ENCODE measurements around the gene DHRS7. TPM values are rescaled to one million over a fixed set of nuclear protein-coding genes. Genes with fewer than 3 reads are reported as not detected.

The DHRS7 gene
- total RNA-seq, 2 donors from 2014 or later: 32.9 to 46.2 TPM

DNA sequence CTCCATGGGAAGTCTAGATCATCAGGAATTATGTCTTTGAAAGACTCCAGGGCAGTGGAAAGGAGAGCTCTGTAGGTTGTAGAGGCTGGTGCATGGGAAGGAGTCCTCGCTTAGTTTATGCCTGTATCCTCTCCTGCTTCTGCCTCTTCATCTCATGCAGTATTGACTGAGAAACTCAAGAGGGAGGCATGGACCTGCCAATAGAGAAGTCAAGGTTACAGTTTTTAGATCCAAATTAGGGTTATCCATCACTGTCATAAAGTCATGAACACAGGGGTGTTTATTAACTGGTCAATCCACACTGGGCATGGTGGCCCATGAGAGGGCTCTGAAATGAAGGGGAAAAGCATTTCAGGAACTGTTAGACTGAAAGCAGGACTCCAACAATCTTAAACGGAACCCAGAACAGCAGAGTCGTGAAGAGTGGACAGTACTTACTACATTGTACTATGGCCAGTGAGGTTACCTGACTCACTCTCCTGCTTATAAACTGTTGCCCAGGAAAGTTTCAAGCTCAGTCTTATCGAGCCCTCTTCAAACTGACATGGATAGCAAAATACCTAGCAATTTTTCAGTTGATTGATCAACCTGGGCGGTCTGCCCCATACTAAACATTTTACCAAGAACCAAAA, 30.1 kb upstream of the DHRS7 start:
- H3K36me3 Mint-ChIP-seq: peaks cover 14 to 20% of the 10 kb centered on the region in 2 donors
- peak in 1 of 2 donors; percentile 13 for ATAC-seq
- no peak for DNase-seq (ENCODE audit: low spot score in 2 of 2)
- no peak overlapping the region for H3K27ac Mint-ChIP-seq
- H3K9me3 Mint-ChIP-seq: peaks cover 16 to 20% of the 10 kb centered on the region in 2 donors

DNA sequence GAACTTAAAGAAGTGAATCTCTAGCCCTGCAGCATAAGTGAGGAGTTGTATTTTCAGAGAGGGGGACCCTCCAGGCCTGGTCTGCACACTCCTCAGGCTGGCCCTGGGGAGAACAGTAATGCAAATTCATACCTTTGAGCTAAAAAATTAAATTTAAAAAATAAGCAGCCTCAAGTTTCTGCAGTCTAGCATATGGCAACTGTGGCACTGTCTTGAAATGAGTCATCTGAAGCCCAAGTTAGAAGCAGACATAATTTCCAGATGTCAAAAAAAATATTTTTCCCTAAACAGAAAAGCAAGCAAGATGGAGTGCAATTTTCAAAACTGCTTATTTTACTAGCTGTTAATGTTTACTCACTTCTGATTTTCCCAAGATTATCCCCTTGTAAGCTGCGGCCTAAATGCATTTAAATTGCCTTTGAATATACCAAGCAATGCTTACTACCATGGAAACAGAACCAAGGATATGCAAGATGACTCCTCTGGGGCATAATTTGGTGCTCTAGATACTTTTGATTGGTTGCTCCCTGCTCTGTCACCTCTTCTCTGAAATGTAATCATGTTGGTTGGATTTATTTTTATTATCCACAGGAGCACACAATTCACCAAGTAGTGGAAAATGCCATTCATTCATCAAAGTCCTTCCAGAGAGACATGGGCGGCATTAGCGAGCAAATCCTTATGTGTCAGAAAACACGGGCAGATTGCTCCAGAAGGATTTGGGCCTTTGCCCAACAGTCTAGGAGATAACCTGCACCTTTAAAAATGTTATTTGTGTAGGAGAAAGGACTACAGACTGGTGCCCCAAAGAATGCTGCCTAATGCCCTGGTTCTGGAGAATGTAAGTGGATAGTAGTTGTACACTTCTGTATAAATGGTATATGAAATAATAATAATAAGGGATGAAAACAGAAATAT, 25.0 kb upstream of the DHRS7 start:
- no peak for ATAC-seq
- Mint-ChIP-seq H3K36me3 (no peaks in the 10 kb centered on the region), H3K9me3 (no peaks in the 10 kb centered on the region), H3K27ac (no peak overlapping the region)
- DNase-seq (ENCODE audit: low spot score in 2 of 2): no peak

DNA sequence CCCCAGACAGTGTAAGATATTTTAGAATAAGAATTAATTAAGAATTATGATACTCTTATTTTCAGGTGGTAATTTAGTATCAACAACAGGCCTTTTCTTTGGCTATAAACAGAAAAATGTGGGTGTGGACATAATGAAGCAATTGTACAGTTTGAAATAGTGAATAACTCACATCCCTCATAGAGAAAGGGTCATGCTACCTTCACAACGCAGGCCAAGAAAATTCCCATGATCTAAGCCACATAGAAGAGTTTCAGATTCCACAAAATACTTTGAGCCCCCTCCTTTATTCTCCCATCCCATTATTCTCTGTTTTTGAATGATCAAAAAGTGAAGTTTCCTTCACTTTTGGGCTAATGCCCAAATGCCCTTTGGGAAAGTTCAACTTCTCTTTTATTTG, 23.5 kb upstream of the DHRS7 start:
- Mint-ChIP-seq H3K9me3 (no peaks in the 10 kb centered on the region), H3K27ac (no peak overlapping the region), H3K36me3 (no peaks in the 10 kb centered on the region)
- no peak for ATAC-seq
- DNase-seq (ENCODE audit: low spot score in 2 of 2): no peak

DNA sequence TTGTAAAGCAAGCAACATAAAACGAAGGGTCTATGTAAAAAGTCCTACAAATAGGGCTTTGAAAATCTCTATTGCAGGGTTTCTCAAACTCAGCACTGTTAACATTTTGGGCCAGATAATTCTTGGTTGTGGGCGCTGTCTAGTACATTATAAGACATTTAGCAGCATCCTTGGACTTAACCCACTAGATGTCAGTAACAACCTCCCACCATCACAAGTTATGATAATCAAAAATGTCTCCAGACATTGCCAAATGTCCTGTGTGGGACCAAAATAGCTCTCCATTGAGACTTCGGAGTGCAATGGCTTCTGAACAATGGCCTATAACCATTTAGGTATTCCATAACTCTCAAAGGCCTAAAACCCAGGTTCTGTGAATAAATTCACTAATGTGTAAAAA, 22.9 kb upstream of the DHRS7 start:
- no peaks in the 10 kb centered on the region for H3K9me3 Mint-ChIP-seq

DNA sequence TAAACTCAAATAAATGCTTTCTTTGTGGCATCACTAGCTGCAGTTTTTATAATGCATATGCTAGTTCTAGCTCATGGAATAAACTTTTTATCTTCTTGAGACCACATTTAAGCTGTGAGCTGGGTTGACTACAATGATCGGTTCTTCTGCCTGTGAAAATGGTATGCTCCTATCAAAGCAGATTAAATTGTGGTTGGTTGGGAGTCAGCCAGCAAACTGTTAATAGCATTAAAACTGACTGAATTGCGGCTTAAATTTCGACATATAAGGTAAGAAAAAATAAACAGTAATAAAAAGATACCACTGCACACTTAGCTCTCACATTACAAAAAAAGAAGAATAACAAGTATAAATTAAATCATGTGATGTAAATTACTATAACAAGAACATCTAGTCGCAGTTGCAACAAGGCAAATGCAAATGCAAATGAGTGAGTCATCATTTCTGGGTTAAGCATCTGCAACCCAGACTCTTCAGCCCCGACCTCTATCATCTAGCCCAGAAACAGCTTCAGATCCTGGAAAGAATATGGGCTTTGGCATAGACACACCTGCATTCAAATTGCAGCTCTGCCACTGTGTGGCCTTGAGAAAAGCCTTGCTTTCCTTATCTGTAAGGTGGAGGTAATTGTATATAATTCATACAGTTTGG, 19.8 kb upstream of the DHRS7 start:
- peaks cover 0 to 4% of the 10 kb centered on the region in 2 donors for H3K9me3 Mint-ChIP-seq

More for the DNA sequence above, 22.9 kb upstream of the DHRS7 start:
- DNase-seq (ENCODE audit: low spot score in 2 of 2): no peak
- ATAC-seq: no peak
- H3K36me3 Mint-ChIP-seq: no peaks in the 10 kb centered on the region
- H3K27ac Mint-ChIP-seq: no peak overlapping the region

DNA sequence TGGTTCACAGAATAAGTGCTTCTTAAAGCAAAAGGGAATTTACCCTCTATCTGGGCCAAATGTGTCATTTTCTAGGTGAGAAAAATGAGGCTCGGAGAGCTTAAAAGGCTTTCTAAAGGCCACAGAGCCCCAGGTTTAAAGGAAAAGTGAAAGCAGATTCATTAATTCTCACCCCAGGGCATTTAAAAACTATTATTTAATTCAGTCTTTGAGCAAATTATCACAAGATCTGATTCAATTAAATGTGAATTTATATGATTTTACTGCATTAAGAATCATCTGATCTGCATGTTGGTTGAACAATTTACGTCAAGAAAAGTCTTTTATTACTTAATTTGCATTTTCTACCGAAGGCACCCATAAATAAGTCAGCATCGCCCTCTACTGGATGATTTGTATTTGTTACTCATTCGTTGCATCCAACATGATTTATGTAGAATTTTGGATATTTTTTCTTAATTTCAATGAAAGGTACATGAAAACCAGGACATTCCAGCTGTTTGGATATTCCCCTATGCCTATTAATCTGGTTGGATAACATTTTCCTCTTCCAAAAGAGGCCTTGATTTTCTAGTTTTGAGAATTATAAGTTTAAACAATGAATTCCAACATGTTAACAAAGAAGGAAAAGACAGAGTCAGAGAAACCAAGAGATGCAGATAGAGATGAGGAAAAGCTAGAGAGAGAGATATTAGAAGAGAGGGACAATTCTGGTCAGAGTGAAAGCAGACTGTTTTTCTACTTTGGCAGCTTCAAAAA, 19.1 kb upstream of the DHRS7 start:
- peak overlapping the region; percentile 66 to 88 for H3K27ac Mint-ChIP-seq
- peak; percentile 72 to 88 for ATAC-seq
- H3K9me3 Mint-ChIP-seq: peaks cover 0 to 4% of the 10 kb centered on the region in 2 donors
- no peak for DNase-seq (ENCODE audit: low spot score in 2 of 2)
- no peaks in the 10 kb centered on the region for H3K36me3 Mint-ChIP-seq

More for the DNA sequence above, 19.8 kb upstream of the DHRS7 start:
- DNase-seq (ENCODE audit: low spot score in 2 of 2) (no peak), ATAC-seq (no peak)
- H3K27ac Mint-ChIP-seq: peak overlapping the region in 1 of 2 donors; percentile 88
- H3K36me3 Mint-ChIP-seq: no peaks in the 10 kb centered on the region

DNA sequence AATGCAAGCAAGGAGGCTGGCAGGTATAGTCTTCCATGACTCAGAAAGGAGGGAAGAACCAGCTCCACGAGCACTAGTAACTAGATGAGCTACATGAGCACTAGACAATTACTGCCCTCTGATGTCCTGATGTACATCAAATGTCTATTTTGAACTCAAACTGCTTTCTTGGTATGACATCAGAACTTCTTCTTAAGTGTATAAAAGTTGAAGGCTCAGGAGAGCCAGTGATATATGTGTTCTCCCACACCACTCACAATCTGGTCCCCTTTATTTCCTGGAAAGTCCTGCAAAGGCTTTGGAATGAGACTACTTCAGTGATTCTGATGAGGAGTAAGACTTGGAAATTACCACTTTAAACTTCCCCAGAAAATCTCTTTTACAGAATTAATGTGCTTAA, 18.5 kb upstream of the DHRS7 start:
- no peak for DNase-seq (ENCODE audit: low spot score in 2 of 2)
- peak; percentile 82 to 91 for ATAC-seq
- peaks cover 0 to 4% of the 10 kb centered on the region in 2 donors for H3K9me3 Mint-ChIP-seq
- H3K27ac Mint-ChIP-seq: peak overlapping the region; percentile 66 to 88
- H3K36me3 Mint-ChIP-seq: no peaks in the 10 kb centered on the region

DNA sequence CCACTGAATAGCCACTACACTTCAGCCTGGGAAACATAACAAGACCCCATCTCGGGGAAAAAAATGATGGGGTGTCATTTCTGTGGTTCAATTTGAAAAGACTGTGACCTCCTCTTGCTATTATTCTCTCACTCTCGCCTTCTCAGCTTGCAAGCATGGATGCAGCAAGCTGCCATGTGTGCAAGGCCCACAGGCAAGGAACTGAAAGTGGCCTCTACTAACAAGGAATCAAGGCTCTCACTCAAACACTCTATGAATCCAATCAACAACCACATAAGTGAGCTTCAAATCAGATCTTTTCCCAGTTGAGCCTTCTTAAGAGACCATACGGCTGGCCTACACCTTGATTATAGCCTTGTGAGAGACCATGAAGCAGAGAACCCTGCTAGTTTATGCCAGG, 17.9 kb upstream of the DHRS7 start:
- DNase-seq (ENCODE audit: low spot score in 2 of 2) (no peak), ATAC-seq (no peak)
- peak overlapping the region in 1 of 2 donors; percentile 88 for H3K27ac Mint-ChIP-seq
- peaks cover 0 to 4% of the 10 kb centered on the region in 2 donors for H3K9me3 Mint-ChIP-seq
- H3K36me3 Mint-ChIP-seq: no peaks in the 10 kb centered on the region

DNA sequence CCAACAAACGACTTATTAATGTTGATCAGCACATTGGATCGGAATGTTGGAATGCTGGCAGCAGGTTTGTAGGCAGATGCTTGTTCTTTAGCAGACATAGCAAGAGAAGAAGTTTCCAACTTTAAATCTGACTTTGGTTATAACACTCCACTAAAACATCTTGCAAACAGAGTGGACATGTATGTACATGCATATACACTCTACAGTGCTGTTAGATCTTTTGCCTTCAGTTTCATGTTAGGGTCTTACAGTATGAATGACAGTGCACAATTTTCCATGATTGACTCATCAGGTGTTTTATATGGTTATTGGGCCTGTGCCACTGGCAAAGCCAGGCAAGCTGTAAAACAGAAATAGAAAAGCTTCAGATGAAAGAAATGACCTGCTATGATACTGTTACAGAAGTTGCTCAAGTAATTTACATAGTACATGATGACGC, 14.3 kb upstream of the DHRS7 start:
- Mint-ChIP-seq H3K36me3 (no peaks in the 10 kb centered on the region), H3K27ac (no peak overlapping the region), H3K9me3 (peaks cover 0 to 4% of the 10 kb centered on the region in 2 donors)
- no peak for ATAC-seq
- no peak for DNase-seq (ENCODE audit: low spot score in 2 of 2)

DNA sequence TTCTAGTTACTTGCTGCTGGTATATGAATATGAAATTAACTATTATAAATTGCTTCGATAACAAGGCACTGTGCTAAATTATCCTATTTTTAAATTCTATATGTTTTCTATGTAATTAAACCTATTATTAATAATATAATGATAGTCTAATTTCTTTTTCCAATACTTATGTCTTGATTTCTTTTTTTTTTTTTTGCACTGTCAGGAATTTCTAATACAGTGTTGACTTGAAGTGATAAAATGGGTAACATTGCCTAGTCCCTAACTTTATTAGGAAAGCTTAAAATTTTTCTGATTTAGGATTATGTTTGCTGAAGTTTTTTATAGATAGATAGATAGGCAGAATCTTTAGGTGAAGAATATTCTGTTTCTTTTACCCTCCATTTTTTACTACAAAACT, 13.6 kb upstream of the DHRS7 start:
- ATAC-seq (no peak), DNase-seq (ENCODE audit: low spot score in 2 of 2) (no peak)
- peaks cover 0 to 4% of the 10 kb centered on the region in 2 donors for H3K9me3 Mint-ChIP-seq
- no peaks in the 10 kb centered on the region for H3K36me3 Mint-ChIP-seq
- H3K27ac Mint-ChIP-seq: no peak overlapping the region

DNA sequence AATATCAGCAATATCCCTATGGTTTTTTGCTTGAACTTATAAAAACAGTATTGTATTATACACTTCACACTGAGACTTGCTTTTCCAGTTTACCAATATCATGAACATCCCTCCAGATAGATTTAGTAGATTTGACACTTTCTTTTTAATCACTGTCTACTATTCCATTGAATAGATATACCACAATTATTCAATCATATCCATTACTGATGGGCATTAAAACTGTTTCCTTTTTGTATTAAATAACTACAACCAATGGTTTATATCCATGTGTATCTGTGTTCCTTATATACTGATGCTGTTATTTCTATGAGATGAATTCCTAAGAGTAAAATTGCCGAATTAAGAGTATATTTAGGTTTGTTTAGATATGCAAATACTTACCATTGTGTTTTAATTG, 13.0 kb upstream of the DHRS7 start:
- Mint-ChIP-seq H3K9me3 (peaks cover 0 to 4% of the 10 kb centered on the region in 2 donors), H3K36me3 (no peaks in the 10 kb centered on the region), H3K27ac (no peak overlapping the region)
- DNase-seq (ENCODE audit: low spot score in 2 of 2): no peak
- ATAC-seq: no peak

DNA sequence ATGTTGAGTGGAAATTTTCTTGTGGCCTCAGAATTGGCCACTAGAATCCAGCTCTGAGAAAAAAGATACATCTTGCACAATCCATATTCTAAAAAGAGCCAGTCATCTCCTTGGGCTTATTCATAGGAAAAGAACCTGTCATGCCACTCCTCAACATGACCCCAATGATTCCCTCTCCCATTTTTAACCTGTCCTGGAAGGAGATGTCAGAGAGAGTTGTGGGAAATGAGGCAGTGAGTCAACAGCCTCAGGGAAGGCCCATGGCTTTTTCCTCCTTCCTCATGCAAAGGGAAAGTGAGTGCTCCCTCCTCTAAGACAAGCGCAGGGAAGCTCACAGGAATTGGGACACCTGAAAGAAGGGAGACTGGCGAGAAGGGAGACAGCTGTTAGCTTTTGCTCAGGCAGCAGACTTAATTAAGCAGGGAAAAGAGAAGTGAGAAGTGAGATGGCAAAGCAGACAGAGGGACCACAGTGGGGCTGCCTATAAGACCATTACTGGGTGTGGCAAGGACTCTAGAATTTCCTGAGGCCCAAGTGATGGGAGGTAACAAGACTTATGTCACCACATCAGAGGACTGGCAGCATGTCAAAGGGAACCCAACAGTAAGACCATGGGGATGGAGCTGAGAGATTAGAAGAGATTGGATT, 10.2 kb upstream of the DHRS7 start:
- Mint-ChIP-seq H3K27ac (no peak overlapping the region), H3K36me3 (no peaks in the 10 kb centered on the region), H3K9me3 (peaks cover 0 to under 1% of the 10 kb centered on the region in 2 donors)
- ATAC-seq (no peak), DNase-seq (ENCODE audit: low spot score in 2 of 2) (no peak)

DNA sequence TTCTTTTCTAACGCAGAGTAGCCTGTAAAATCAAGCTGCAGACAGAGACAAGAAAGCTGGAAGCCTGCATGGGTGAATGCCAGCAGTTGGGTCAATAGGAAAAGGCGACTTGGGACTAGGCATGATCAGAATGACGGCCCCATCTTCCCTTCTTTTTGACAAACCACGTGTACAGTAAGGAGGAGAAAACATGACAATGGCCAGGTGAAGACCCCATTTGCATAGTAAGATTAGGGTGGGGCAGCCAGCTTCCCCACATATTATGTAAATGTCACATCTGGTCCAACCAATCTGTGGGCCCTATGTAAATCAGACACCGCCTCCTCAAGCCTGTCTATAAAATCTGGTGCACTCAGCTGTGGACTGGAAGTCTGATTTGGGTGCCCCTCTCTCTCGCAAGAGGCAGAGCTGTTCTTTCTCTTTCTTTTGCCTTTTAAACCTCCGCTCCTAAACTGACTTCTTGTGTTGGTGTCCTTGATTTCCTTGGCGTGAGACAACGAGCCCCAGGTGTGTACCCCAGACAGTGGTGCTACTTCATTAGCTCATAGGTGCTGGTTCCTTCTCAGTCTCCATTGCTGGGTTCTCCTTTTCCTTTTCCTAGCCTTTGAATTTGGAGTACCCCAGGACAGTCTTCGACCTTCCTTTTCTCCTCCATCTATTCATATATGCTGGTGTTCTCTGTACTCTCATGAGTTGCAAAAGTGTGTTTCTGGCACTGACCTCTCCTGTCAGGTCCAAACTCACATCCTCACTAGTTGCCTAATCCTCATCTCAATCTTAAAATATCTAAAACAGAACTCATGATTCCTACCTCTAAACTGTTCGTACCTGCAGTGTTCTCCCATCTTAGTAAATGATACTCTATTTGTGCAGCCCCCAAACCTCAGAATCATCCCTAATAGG, 9.4 kb upstream of the DHRS7 start:
- no peak overlapping the region for H3K27ac Mint-ChIP-seq
- H3K9me3 Mint-ChIP-seq: no peaks in the 10 kb centered on the region
- H3K36me3 Mint-ChIP-seq: no peaks in the 10 kb centered on the region
- no peak for DNase-seq (ENCODE audit: low spot score in 2 of 2)
- no peak for ATAC-seq

DNA sequence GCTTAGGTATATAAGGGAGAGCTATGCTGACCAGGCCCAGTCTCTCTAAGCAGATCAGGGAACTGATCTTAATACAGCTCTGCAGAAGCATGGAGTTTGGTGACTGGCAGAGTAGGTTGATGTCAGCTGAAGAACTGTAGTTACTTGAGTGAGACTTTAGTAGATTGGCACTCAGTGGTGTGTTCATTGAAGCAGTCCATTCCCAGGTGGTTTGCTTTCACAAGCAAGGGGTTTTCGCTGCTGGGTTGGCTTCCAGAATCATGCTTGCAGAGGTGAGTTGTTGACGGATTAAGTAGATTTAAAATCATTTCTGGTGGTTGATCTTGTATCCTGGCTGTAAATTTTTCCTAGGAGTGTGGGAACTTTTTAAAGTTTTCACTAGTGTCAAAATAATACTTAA, 6.5 kb upstream of the DHRS7 start:
- no peak for DNase-seq (ENCODE audit: low spot score in 2 of 2)
- no peak overlapping the region for H3K27ac Mint-ChIP-seq
- no peaks in the 10 kb centered on the region for H3K9me3 Mint-ChIP-seq
- ATAC-seq: no peak
- H3K36me3 Mint-ChIP-seq: no peaks in the 10 kb centered on the region

DNA sequence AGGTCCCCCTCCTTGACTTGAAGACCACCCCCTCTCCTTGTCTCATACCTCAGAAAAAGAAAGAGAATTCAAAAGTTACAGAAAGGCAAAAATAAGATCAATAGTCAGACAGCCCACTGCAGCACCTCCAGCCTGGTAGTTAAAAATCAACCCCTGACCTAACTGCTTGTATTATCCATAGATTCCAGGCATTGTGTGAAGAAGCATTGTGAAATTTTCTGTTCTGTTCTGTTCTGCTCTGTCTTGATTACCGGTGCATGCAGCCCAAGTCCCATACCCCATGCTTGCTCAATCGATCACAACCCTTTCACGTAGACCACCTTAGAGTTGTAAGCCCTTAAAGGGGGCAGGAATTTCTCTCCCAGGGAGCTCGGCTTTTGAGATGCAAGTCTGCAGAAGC, 5.8 kb upstream of the DHRS7 start:
- Mint-ChIP-seq H3K36me3 (no peaks in the 10 kb centered on the region), H3K27ac (no peak overlapping the region), H3K9me3 (no peaks in the 10 kb centered on the region)
- ATAC-seq (no peak), DNase-seq (ENCODE audit: low spot score in 2 of 2) (no peak)

All from activated naive CD4-positive, alpha-beta T cell treated with anti-CD3 and anti-CD28 coated beads, Interleukin-2, amount 50 U/mL, for 72 hours (primary cell).